Ovary (tissue), 9 donors: ENCODE data around the gene FILIP1L. TPM values are rescaled to one million over a fixed set of nuclear protein-coding genes. Genes with fewer than 3 reads are reported as not detected.

ENCODE experiments used
- DNase-seq, 5 donors: peaks; one replicate each; pipeline ENCODE4 v3.0.0-alpha.2; 2019 to 2020
- H3K27ac ChIP-seq, 2 donors: fragments of 200-600 bp; one replicate each; pipeline versions ENCODE4 v1.5.1 to v1.8.0; 2019 to 2022
- H3K27me3 ChIP-seq: fragments of 200-600 bp; one replicate; pipeline ENCODE4 v1.8.0; 2022
- H3K36me3 ChIP-seq: fragments of 200-600 bp; sonication (generic); one replicate; pipeline ENCODE4 v1.5.1; 2019
- H3K4me1 ChIP-seq: one replicate; pipeline ENCODE4 v1.8.1; 2013; ENCODE audit warnings: mild to moderate bottlenecking, moderate library complexity; ENCODE audit not compliant: insufficient read depth
- H3K4me3 ChIP-seq: fragments of 200-600 bp; sonication (generic); one replicate; pipeline ENCODE4 v1.5.1; 2017
- H3K9me3 ChIP-seq, 2 donors: fragments of 200-600 bp in 1 of 2; sonication (generic) in 1 of 2; one replicate each; pipeline versions ENCODE4 v1.5.1 to v1.8.1; 2013 to 2019; ENCODE audit warnings: mild to moderate bottlenecking in 1 of 2, moderate library complexity in 1 of 2
- EP300 ChIP-seq: sonication (generic); formaldehyde crosslinking; IDR thresholded peaks from one replicate; pipeline ENCODE4 v1.6.1; 2017; ENCODE audit warnings: antibody characterized with exemption
- POLR2A ChIP-seq: fragments of 450-650 bp; IDR thresholded peaks from one replicate; pipeline ENCODE4 v1.6.1; 2017; ENCODE audit warnings: antibody characterized with exemption, mild to moderate bottlenecking, moderate library complexity
- WGBS, 3 donors: extraction: QIAGEN DNeasy Blood & Tissue Kit in 1 of 3; methylation state at CpG; one replicate each; pipeline versions ENCODE4 v1.1.5 to v1.1.7; 2013 to 2017; 5-methylcytosine and 5-hydroxymethylcytosine counted together
- intact Hi-C, 4 donors: fragments of 100-400 bp; cut with DNase I; formaldehyde crosslinking; loops; one replicate each; pipeline versions ENCODE4 v1.11.0 to v1.15.1; 2022 to 2023
- polyA plus RNA-seq, 2 donors: library from polyadenylated mRNA; stranded (reverse); fragments of 200-250 nt in 1 of 2; fragments of 350-450 nt in 1 of 2; fragmentation: Illumina TruSeq in 1 of 2; extraction: RNeasy Lipid Tissue Mini Kit (QIAGEN cat#74804) in 1 of 2; gene quantifications; one replicate each; pipeline ENCODE4 v1.2.3, GENCODE V29; 2013 to 2014
- total RNA-seq, 7 donors: library from RNA; depleted of rRNA in 2 of 7; stranded (reverse); fragments of >200 nt in 2 of 7; fragmentation: NEBNext Ultra II Directional in 3 of 7; extraction: Animal tissue kit (Norgen Biotek cat#: 25700) in 3 of 7; gene quantifications; one replicate each; pipeline versions ENCODE4 v1.1.0 to v1.2.4, GENCODE V29; 2016 to 2023
- TF ChIP-seq, protein P1 (sequence below), 3 donors: fragments of 450-650 bp in 2 of 3; fragments of 200-600 bp in 1 of 3; IDR thresholded peaks; one replicate each; pipeline versions ENCODE4 v1.5.1 to v1.8.0; 2016 to 2022; ENCODE audit warnings: antibody characterized with exemption in 3 of 3, mild to moderate bottlenecking in 1 of 3
- donor health status: DM: no; HTN: no; CAD: no; lungs with moderate emphysema.
- donor health status: DM: no; HTN: no; CAD: no.
- donor health status: Bipolar disorder and iron deficiency.
- donor health status: DM: yes; HTN: yes; CAD: no.
- donor health status: DM: no; HTN: no; CAD: no.
- donor health status: DM: yes; HTN: yes; CAD: no.

Gene FILIP1L
- total and polyA plus RNA-seq, 9 donors, result 23.7 to 174 (median 110) TPM

DNA sequence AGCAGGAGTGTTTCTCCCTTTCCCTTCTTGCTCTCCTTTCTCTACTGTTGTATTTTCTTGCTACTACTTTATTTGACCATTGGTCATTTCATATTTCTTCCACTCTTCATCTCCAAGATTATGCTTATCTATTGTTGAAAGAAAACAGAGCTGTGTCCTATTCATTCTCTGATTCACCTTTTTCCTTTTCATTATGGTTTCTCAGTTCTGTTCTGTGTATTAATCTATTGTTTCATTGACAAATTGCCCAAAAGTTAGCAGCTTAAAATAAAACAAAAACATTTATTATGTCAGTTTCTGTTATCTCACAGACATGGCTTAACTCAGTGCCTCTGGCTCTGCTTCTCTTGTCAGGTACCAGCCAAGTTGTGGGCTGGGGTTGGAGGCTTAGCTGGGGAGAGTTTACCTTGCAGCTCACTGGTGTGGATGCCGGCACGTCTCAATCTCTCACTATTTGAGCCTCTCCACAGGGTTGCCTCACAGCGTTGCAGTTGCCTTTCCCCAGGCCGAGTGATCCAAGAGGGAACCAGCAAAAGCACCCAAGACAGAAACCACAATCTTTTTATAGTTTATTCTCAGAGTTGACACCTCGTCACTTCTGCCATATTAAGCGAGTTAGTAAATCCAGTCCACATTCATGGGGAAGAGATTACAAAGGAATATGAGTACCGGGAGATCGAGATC, 36.9 kb upstream of the FILIP1L start:
- intact Hi-C loops, result no loop called here
- Histone ChIP-seq H3K27ac (peak overlapping the region in 1 of 2 donors; percentile 64), H3K9me3 (no peaks in the 10 kb centered on the region), H3K4me1 (peaks cover 6% of the 10 kb centered on the region), H3K36me3 (no peaks in the 10 kb centered on the region), H3K27me3 (no peaks in the 10 kb centered on the region), H3K4me3 (no peak overlapping the region)
- DNase-seq, result peak in 2 of 5 donors; percentile 12 to 35
- TF ChIP-seq, protein P1, sequence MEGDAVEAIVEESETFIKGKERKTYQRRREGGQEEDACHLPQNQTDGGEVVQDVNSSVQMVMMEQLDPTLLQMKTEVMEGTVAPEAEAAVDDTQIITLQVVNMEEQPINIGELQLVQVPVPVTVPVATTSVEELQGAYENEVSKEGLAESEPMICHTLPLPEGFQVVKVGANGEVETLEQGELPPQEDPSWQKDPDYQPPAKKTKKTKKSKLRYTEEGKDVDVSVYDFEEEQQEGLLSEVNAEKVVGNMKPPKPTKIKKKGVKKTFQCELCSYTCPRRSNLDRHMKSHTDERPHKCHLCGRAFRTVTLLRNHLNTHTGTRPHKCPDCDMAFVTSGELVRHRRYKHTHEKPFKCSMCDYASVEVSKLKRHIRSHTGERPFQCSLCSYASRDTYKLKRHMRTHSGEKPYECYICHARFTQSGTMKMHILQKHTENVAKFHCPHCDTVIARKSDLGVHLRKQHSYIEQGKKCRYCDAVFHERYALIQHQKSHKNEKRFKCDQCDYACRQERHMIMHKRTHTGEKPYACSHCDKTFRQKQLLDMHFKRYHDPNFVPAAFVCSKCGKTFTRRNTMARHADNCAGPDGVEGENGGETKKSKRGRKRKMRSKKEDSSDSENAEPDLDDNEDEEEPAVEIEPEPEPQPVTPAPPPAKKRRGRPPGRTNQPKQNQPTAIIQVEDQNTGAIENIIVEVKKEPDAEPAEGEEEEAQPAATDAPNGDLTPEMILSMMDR (IDR thresholded peaks at IDR 0.05), result no peak
- TF ChIP-seq EP300 (no peak), POLR2A (no peak)
- WGBS, 3 donors, result 66 to 76% (median 70%) methylated on average over 8 of the region's 8 CpGs

DNA sequence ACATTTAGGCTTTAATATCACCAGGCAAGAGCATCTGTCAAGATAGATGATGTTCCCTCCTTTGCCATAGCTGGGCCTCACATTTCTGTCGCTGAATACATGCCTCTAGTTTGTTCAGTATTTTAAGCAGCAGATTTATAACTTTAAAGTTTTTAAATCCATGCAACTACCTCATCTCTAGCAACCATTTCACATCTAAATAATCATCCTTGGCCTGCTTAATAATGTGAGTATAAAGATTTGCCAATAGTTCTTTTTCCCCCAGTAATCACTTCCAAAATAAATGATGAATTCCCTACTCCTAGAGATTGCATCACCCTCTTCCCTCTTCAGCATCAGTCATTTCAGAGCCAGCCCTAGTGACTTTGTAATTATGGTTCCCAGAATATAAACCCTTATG, 36.2 kb upstream of the FILIP1L start:
- 73 to 80% (median 79%) methylated on average over 1 of the region's 1 CpG for WGBS, 3 donors
- intact Hi-C loops, result no loop called here
- no peak overlapping the region for H3K4me3 ChIP-seq
- TF ChIP-seq POLR2A (no peak), EP300 (no peak)
- TF ChIP-seq, protein P1 (IDR thresholded peaks at IDR 0.05), result no peak
- H3K9me3 ChIP-seq, result no peaks in the 10 kb centered on the region
- H3K27ac ChIP-seq, result peak overlapping the region in 1 of 2 donors; percentile 64
- peaks cover 6% of the 10 kb centered on the region for H3K4me1 ChIP-seq
- H3K36me3 ChIP-seq, result no peaks in the 10 kb centered on the region
- no peak for DNase-seq
- no peaks in the 10 kb centered on the region for H3K27me3 ChIP-seq

DNA sequence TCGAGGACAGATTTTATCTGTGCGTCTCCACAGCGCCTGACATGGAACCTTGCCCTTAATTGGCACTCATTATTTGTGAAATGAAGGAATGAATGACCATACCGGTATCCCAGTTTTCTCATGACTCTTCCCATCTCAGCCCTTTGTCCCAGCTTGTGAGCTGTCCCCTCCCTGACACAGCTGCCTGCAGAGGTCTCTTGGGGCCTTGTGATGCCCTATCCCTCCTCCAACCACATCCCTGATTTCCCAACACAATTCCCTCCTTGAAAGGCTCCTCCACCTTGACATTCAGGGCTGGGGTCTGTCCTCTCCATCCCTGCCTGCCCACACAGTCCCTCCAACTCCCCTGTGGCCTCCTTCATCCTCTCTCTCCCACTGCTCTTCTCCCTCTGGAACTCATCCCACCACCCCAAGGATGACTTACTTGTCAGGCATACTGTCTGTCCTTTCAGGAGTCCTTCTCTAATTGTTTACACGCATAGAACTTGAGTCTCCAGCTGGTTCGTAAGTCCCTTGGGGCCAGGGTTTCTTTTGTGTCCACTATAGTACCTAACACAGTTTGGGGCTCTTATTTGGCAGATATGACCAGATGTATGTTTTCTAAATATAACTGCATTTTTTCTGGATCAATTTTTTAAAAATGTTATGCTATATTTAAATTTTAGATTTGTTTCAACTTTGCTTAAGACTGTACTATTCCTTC, 35.6 kb upstream of the FILIP1L start:
- TF ChIP-seq POLR2A (no peak), EP300 (no peak)
- TF ChIP-seq, protein P1 (IDR thresholded peaks at IDR 0.05), result no peak
- DNase-seq, result no peak
- Histone ChIP-seq H3K9me3 (no peaks in the 10 kb centered on the region), H3K27ac (no peak overlapping the region), H3K4me1 (peaks cover 6% of the 10 kb centered on the region), H3K4me3 (no peak overlapping the region), H3K36me3 (no peaks in the 10 kb centered on the region), H3K27me3 (no peaks in the 10 kb centered on the region)
- intact Hi-C loops, result no loop called here
- 94 to 95% (median 95%) methylated on average over 6 of the region's 6 CpGs for WGBS, 3 donors

DNA sequence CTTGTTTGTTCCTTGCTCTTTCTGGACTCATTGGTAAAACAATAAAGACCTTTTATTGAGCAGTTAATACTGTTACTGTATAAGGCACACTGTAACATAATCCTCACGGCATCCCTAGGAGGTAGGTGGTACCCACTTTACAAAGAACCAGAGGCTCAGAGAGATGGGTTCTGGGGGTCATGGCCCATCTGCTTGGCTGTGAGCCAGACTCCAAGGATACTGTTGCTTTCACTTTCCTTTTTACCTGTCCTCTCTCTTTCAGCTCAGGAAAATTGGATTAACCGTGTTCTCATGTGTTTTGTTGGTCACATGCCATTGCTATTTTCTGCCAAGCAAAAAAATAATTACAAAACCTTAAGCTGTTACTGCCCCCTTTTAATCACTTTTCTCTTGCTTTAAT, 34.8 kb upstream of the FILIP1L start:
- no peak for DNase-seq
- peaks cover 6% of the 10 kb centered on the region for H3K4me1 ChIP-seq
- H3K27me3 ChIP-seq, result no peaks in the 10 kb centered on the region
- H3K36me3 ChIP-seq, result no peaks in the 10 kb centered on the region
- WGBS, 3 donors, result 69 to 85% (median 77%) methylated on average over 2 of the region's 2 CpGs
- no peak overlapping the region for H3K4me3 ChIP-seq
- no peak overlapping the region for H3K27ac ChIP-seq
- intact Hi-C loops, result no loop called here
- TF ChIP-seq, protein P1 (IDR thresholded peaks at IDR 0.05), result no peak
- TF ChIP-seq EP300 (no peak), POLR2A (no peak)
- H3K9me3 ChIP-seq, result no peaks in the 10 kb centered on the region
